MM.1S (cell line): ENCODE data around the gene BRI3.

Experiments used
- CTCF ChIP-seq: fragments of 300-600 bp; sonication (generic); IDR thresholded peaks from 2 replicates; pipeline ENCODE4 v1.5.1; 2016; ENCODE audit warnings: antibody characterized with exemption, low read length, mixed read lengths
- EZH2 ChIP-seq: fragments of 300-600 bp; sonication (generic); optimal IDR thresholded peaks from 2 replicates; pipeline ENCODE3; 2017; ENCODE audit warnings: low read depth, mild to moderate bottlenecking, antibody characterized with exemption, low read length, mixed read lengths

GRCh38 chr7:98281757-98282606, 496 bp downstream of the BRI3 start:
- TF ChIP-seq CTCF: no peak
- no peak for TF ChIP-seq EZH2
